ENCODE measurements around the gene CCDC160.

Gene CCDC160

DNA sequence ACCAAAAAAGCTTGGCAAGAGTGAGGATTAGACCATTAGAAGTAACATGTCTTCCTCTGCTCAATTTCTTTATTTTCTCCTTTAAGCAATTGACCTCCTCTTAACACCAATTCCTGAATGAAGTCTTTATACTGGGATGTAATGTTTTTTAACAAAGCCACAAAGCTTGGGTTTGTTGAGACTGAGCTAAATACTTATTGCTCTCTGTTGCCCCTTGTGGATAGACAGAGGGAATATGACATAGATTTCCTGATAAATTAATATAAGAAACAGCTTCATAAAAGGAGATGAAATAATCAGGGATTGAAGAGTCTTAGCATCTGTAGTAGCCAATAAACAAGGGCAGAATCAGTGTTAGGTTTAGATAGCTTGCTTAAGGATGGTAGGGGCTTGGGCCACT, 57.6 kb downstream of the CCDC160 start:
- DNase-seq (ENCODE audit: low read depth in 1 of 2, low spot score in 1 of 2), result no peak
